Lower lobe of right lung (tissue), 2 donors: ENCODE results near the gene NLE1. TPM values are rescaled to one million over a fixed set of nuclear protein-coding genes. Genes with fewer than 3 reads are reported as not detected.

Source experiments
- ATAC-seq, 2 donors: fragments of 200-7000 bp; cut with Tn5 transposase; one replicate each; pipeline ENCODE4 v1.9.1; 2020 to 2022; ENCODE audit warnings: mild to moderate bottlenecking in 2 of 2, moderate library complexity in 2 of 2
- DNase-seq: peaks from one replicate; pipeline ENCODE4 v3.0.0-alpha.2; 2020
- H3K27ac ChIP-seq: fragments of 200-600 bp; one replicate; pipeline ENCODE4 v1.8.0; 2022
- H3K27me3 ChIP-seq: fragments of 200-600 bp; one replicate; pipeline ENCODE4 v1.8.0; 2022; ENCODE audit warnings: low read depth
- H3K36me3 ChIP-seq: fragments of 200-600 bp; one replicate; pipeline ENCODE4 v1.8.0; 2022; ENCODE audit warnings: mild to moderate bottlenecking
- H3K4me1 ChIP-seq: fragments of 200-600 bp; one replicate; pipeline ENCODE4 v1.8.0; 2022
- H3K4me3 ChIP-seq: fragments of 200-600 bp; one replicate; pipeline ENCODE4 v1.8.0; 2022; ENCODE audit warnings: mild to moderate bottlenecking
- H3K9me3 ChIP-seq: fragments of 200-600 bp; one replicate; pipeline ENCODE4 v1.8.0; 2022
- CTCF ChIP-seq: fragments of 200-600 bp; IDR thresholded peaks from one replicate; pipeline ENCODE4 v1.8.0; 2022; ENCODE audit warnings: antibody characterized with exemption, mild to moderate bottlenecking
- intact Hi-C: fragments of 100-400 bp; cut with DNase I; formaldehyde crosslinking; loops from one replicate; pipeline ENCODE4 v1.11.0; 2022
- total RNA-seq: library from RNA; stranded (reverse); fragmentation: NEBNext Ultra II Directional; extraction: Animal tissue kit (Norgen Biotek cat#: 25700); gene quantifications from one replicate; pipeline ENCODE4 v1.2.1, GENCODE V29; 2021
- donor health status: DM: no; HTN: yes; CAD: no; lungs with severe emphysema.

The NLE1 gene
- total RNA-seq, 1 donor from 2014 or later, result 9.0 TPM

GRCh38 chr17:35101725-35102124 lies 40.4 kb downstream of the NLE1 start:
- H3K4me1 ChIP-seq, result no peaks in the 10 kb centered on the region
- no peak for ATAC-seq
- intact Hi-C loops, result no loop called here
- peaks cover 68% of the 10 kb centered on the region for H3K36me3 ChIP-seq
- no peak overlapping the region for H3K4me3 ChIP-seq
- DNase-seq, result no peak
- H3K27ac ChIP-seq, result no peak overlapping the region
- H3K9me3 ChIP-seq, result no peaks in the 10 kb centered on the region
- TF ChIP-seq CTCF, result no peak
- no peaks in the 10 kb centered on the region for H3K27me3 ChIP-seq

- Histone ChIP-seq H3K4me3 (no peak overlapping the region), H3K27ac (no peak overlapping the region), H3K27me3 (no peaks in the 10 kb centered on the region), H3K4me1 (no peaks in the 10 kb centered on the region), H3K36me3 (peaks cover 65% of the 10 kb centered on the region), H3K9me3 (no peaks in the 10 kb centered on the region)
- DNase-seq (no peak), ATAC-seq (no peak)
- intact Hi-C loops, result no loop called here
- TF ChIP-seq CTCF, result no peak
These were observed 41.1 kb downstream of the NLE1 start for GRCh38 chr17:35101036-35101435.

DNA sequence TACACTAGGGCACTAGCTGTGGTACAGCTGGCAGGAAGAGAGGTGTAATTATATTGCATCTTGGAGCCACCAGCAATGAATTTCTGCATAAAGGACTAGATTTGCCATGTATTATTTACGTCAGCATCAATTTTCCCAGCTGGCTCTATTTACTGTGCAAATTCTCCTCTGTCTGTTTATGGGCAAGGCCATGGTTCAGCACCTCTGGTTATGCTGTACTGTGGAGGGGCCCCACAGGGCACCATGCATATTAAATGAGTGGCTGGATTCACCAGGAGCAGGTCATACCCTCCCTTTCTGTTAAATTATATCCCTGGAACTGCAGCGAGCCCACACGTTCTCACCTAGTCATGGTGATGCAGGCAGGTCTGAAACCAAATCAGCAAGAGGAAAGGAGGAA lies 42.2 kb downstream of the NLE1 start:
- Histone ChIP-seq H3K27ac (no peak overlapping the region), H3K27me3 (no peaks in the 10 kb centered on the region), H3K4me1 (no peaks in the 10 kb centered on the region), H3K9me3 (no peaks in the 10 kb centered on the region), H3K4me3 (no peak overlapping the region), H3K36me3 (peaks cover 54% of the 10 kb centered on the region)
- TF ChIP-seq CTCF, result no peak
- intact Hi-C loops, result no loop called here
- ATAC-seq, result no peak
- no peak for DNase-seq

DNA sequence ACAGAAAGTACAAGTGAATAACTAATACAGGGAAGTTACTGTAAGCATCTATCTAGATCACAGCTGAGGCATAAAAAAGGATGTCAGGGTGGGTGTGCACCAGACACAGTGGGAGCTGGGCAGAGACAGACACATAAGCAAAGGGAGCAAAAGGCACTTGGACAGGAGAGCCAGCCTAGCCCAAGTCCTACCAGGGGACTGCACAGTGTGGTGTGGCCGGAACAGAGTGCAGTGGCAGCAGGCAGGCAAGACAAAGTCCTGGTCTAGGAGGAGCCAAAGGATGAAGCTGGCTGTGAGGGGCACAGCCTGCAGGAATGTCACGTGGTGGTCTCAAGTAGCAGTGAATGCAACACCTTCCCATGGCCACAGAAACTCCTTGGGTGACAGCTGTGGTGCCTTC lies 44.3 kb downstream of the NLE1 start:
- no peak for ATAC-seq
- Histone ChIP-seq H3K36me3 (peaks cover 40% of the 10 kb centered on the region), H3K27me3 (no peaks in the 10 kb centered on the region), H3K4me3 (no peak overlapping the region), H3K27ac (no peak overlapping the region), H3K9me3 (no peaks in the 10 kb centered on the region), H3K4me1 (no peaks in the 10 kb centered on the region)
- no peak for DNase-seq
- no peak for TF ChIP-seq CTCF
- intact Hi-C loops, result no loop called here

DNA sequence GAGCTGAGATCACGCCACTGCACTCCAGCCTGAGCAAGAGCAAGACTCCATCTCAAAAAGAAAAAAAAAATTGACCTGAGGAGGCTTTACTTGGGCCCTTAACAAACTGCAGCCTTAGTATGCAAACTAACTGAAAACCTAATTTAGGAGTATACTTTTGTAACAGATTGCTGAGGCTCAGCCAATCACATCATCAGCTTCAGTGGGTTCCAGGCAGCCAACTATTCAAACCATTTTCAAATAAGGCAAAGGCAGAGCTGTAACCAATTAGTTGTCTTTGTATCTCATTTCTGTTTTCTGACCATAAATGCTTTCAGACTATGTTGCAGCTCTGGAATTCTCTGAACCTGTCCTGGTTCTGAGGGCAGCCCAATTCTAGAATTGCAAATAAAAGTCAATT lies 46.4 kb downstream of the NLE1 start:
- H3K4me3 ChIP-seq, result no peak overlapping the region

More for the DNA sequence above, 46.4 kb downstream of the NLE1 start:
- H3K27ac ChIP-seq, result no peak overlapping the region
- DNase-seq, result no peak
- no peaks in the 10 kb centered on the region for H3K4me1 ChIP-seq
- H3K9me3 ChIP-seq, result no peaks in the 10 kb centered on the region
- ATAC-seq, result no peak
- H3K36me3 ChIP-seq, result peaks cover 20% of the 10 kb centered on the region
- no peak for TF ChIP-seq CTCF
- H3K27me3 ChIP-seq, result no peaks in the 10 kb centered on the region
- intact Hi-C loops, result no loop called here
